Activated naive CD4-positive, alpha-beta T cell treated with anti-CD3 and anti-CD28 coated beads, Interleukin-2, amount 10 ng/mL, durations not matched to agents 7 days and 5 days (primary cell): ENCODE data around the gene RAPGEF6.
A peak's percentile ranks its signal among the peaks of the same experiment; 100 is the strongest.
"Not testable (repeated sequence)": the region's sequence is repeated elsewhere in the genome, so short reads cannot be mapped to it uniquely, and the experiment has no call there.

Source experiments
- CTCF ChIA-PET: fragments of 350-600 bp; sonication (Branson Sonifier 250); formaldehyde crosslinking; loops from one replicate; lab custom pipeline; 2021; ENCODE audit warnings: antibody characterized with exemption; lab: Charles Lee
- DNase-seq: peaks from one replicate; pipeline ENCODE4 v3.0.0-alpha.2; 2020
- H3K27ac Mint-ChIP-seq: one replicate; pipeline ENCODE4 v1.8.0; 2021; ENCODE audit warnings: mild to moderate bottlenecking, moderate library complexity, mixed read lengths
- H3K27me3 Mint-ChIP-seq: one replicate; pipeline ENCODE4 v1.8.0; 2021; ENCODE audit warnings: mild to moderate bottlenecking, mixed read lengths
- H3K36me3 Mint-ChIP-seq: one replicate; pipeline ENCODE4 v1.8.0; 2021; ENCODE audit warnings: mixed read lengths
- H3K4me1 Mint-ChIP-seq: one replicate; pipeline ENCODE4 v1.8.0; 2021; ENCODE audit warnings: mixed read lengths
- H3K4me3 Mint-ChIP-seq: one replicate; pipeline ENCODE4 v1.8.0; 2021; ENCODE audit warnings: mild to moderate bottlenecking, moderate library complexity, mixed read lengths
- H3K9me3 Mint-ChIP-seq: one replicate; pipeline ENCODE4 v1.8.0; 2021; ENCODE audit warnings: mixed read lengths

Gene RAPGEF6

GRCh38 chr5:131393498-131393968 lies 241.5 kb downstream of the RAPGEF6 start:
- H3K27ac Mint-ChIP-seq, result peak overlapping the region; percentile 89
- H3K4me3 Mint-ChIP-seq, result peak overlapping the region; percentile 16
- H3K9me3 Mint-ChIP-seq, result no peaks in the 10 kb centered on the region
- no peaks in the 10 kb centered on the region for H3K27me3 Mint-ChIP-seq
- H3K4me1 Mint-ChIP-seq, result peaks cover 79% of the 10 kb centered on the region
- no peak for DNase-seq
- CTCF ChIA-PET, result interaction anchor here (0.9 to 1.1 kb wide), 2 partner anchors 12 to 15 kb away, joined by 3 read pairs; no protein-coding TSS in a partner anchor
- H3K36me3 Mint-ChIP-seq, result peaks cover 81% of the 10 kb centered on the region

DNA sequence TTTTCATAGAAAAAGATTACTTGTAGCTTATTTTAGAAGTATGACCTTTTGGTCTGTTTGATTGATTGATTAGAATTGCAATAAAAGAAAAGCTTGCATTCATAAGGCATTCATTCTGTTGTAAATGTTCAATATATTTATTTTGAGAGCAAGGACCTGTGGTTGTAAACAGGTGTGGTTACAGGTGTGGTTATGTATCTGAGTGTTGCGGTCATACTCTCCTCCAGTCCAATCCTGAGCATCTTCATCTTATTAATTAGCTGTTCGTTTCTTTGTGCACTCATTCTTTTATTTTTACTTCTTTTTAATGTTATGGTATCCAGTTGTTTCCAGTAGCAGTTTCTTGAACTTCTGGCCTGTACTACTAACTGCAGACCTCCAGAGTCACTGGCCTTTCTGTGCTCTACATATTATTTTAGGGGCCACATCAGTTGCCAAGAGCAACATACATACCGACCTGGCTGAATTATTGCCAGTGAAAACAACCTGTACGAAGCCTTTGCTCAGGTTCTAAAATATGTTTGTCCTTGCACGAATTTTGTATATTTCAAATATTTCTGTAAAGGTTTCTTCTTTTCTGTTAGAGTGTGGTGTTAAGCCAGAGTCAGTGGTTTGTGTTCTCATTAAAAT lies 242.4 kb downstream of the RAPGEF6 start:
- no peak for DNase-seq
- H3K4me1 Mint-ChIP-seq, result peaks cover 79% of the 10 kb centered on the region
- no peak overlapping the region for H3K4me3 Mint-ChIP-seq
- peaks cover 74% of the 10 kb centered on the region for H3K36me3 Mint-ChIP-seq
- H3K27ac Mint-ChIP-seq, result peak overlapping the region; percentile 89
- CTCF ChIA-PET, result interaction anchor here (0.9 kb wide), 1 partner anchor 11 kb away, joined by 3 read pairs; no protein-coding TSS in a partner anchor
- no peaks in the 10 kb centered on the region for H3K9me3 Mint-ChIP-seq
- no peaks in the 10 kb centered on the region for H3K27me3 Mint-ChIP-seq

- Mint-ChIP-seq H3K27me3 (no peaks in the 10 kb centered on the region), H3K9me3 (no peaks in the 10 kb centered on the region), H3K36me3 (peaks cover 68% of the 10 kb centered on the region), H3K4me3 (no peak overlapping the region), H3K27ac (peak overlapping the region; percentile 80), H3K4me1 (peaks cover 71% of the 10 kb centered on the region)
- no peak for DNase-seq
- CTCF ChIA-PET, result no interaction called here
These were observed 245.2 kb downstream of the RAPGEF6 start for GRCh38 chr5:131389869-131390265.

DNA sequence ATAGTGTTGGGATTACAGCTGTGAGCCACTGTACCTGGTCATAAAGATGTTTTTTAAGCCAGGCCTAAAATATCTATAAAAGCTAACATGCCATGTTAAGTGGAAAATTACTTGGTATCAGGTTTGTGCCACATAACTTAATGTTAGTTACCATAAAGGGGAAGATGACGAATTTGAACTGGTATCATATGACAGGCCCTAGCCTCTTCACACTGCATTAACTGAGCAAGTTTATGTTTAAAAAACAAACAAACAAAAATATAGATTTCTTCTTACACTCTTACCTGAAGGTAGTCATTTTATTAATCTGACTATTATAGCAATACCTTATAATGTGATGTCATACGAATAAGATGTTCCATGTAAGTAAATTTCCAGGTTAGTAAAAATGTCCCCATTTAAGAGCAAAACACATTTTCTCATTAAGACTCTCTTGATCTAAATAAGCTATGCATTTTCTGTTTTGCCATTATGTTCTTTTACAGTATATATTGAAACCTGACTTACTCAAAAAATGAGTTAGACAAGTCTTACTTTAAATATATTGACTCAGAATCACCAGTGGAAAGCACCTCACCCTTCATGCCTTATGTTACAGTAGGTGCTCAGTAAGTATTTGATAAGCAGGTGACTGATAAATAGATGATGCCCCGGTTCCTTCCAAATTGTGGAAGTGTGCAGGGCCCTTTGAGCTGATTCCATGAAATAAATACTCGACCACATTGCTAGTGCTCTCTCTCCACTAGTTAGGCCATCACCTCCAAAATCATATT lies 245.7 kb downstream of the RAPGEF6 start:
- Mint-ChIP-seq H3K9me3 (no peaks in the 10 kb centered on the region), H3K27ac (peak overlapping the region; percentile 76), H3K4me3 (no peak overlapping the region), H3K4me1 (peaks cover 70% of the 10 kb centered on the region), H3K27me3 (no peaks in the 10 kb centered on the region), H3K36me3 (peaks cover 71% of the 10 kb centered on the region)
- no peak for DNase-seq
- CTCF ChIA-PET, result no interaction called here

GRCh38 chr5:131387255-131387654 lies 247.8 kb downstream of the RAPGEF6 start:
- peak overlapping the region; percentile 76 for H3K27ac Mint-ChIP-seq
- CTCF ChIA-PET, result no interaction called here
- H3K27me3 Mint-ChIP-seq, result no peaks in the 10 kb centered on the region
- H3K9me3 Mint-ChIP-seq, result no peaks in the 10 kb centered on the region
- no peak for DNase-seq
- peaks cover 58% of the 10 kb centered on the region for H3K36me3 Mint-ChIP-seq
- no peak overlapping the region for H3K4me3 Mint-ChIP-seq
- peaks cover 70% of the 10 kb centered on the region for H3K4me1 Mint-ChIP-seq

DNA sequence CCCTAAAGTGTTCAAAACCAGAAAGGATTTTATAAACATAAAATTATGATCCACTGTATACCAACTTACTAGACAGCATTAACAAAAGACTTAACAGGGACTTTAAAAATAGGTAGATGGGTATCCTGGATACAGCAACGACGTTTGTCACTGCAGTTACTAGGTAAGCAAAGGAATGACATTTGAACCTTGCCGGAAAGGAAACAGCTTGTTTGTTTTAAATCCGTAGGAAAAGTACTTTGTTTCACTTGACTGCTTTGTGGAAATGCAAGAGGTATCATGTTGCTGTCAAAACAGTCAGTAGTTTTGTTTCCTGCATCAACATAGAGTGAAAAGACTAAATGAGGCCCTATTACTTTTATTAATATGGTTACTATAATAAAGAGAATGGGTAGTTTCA lies 248.2 kb downstream of the RAPGEF6 start:
- peaks cover 70% of the 10 kb centered on the region for H3K4me1 Mint-ChIP-seq
- no peak for DNase-seq
- CTCF ChIA-PET, result interaction anchor here (2.6 kb wide), 1 partner anchor 9 kb away, joined by 12 read pairs; no protein-coding TSS in a partner anchor
- H3K27ac Mint-ChIP-seq, result no peak overlapping the region
- H3K27me3 Mint-ChIP-seq, result no peaks in the 10 kb centered on the region
- no peaks in the 10 kb centered on the region for H3K9me3 Mint-ChIP-seq
- H3K36me3 Mint-ChIP-seq, result peaks cover 56% of the 10 kb centered on the region
- no peak overlapping the region for H3K4me3 Mint-ChIP-seq

- Mint-ChIP-seq H3K36me3 (peaks cover 56% of the 10 kb centered on the region), H3K9me3 (no peaks in the 10 kb centered on the region), H3K27me3 (no peaks in the 10 kb centered on the region), H3K27ac (no peak overlapping the region), H3K4me1 (peaks cover 75% of the 10 kb centered on the region), H3K4me3 (no peak overlapping the region)
- no peak for DNase-seq
- CTCF ChIA-PET, result interaction anchor here (2.6 kb wide), 1 partner anchor 9 kb away, joined by 12 read pairs; no protein-coding TSS in a partner anchor
These were observed 248.9 kb downstream of the RAPGEF6 start for GRCh38 chr5:131386124-131386523.

DNA sequence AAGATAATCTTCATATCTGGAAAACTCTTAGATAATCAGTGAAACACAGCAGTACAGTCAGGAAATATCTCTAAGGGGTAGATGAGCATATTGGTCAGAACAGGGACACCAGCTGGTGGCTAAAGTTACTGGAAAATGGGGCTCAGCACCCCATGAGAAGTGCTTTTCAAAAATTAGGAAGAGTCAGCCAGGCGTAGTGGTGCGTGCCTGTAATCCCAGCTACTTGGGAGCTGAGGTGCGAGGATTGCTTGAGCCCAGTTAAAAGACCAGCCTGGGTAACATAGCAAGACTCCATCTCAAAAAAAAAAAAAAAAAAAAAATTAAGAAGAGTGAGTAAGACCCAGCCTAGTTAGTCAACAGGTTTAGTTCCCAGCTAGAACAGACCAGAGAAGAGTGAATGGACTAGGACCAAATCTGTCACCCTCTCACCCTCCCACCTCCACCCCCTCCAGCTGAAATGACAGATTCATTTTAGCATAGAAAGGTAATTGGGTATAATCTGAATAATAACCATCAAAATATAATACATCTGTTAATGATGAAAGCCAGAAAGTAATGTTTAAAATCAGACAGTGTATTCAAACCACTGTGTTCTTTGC lies 250.3 kb downstream of the RAPGEF6 start:
- H3K4me3 Mint-ChIP-seq, result no peak overlapping the region
- peaks cover 79% of the 10 kb centered on the region for H3K4me1 Mint-ChIP-seq
- H3K36me3 Mint-ChIP-seq, result peaks cover 51% of the 10 kb centered on the region

DNA sequence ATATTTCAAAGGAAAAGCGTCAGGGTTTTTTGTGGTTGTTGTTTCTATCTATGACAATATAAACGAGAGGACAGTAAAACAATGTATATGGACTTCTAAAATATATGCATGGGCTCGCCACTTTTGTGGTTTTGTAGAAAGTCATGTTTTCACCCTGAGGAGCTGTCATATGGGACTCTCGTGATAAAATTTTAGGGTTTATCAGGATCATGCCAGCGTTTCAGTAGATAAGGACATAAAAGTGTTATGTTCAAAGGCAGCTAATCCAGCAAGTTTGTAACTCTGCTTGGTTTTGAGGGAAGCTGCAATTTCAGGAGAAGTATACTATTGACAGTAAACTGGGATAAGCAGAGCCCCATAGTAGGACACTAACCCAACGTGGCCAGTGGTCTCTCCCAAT lies 250.9 kb downstream of the RAPGEF6 start:
- Mint-ChIP-seq H3K4me1 (peaks cover 77% of the 10 kb centered on the region), H3K27me3 (no peaks in the 10 kb centered on the region), H3K36me3 (peaks cover 47% of the 10 kb centered on the region), H3K4me3 (no peak overlapping the region), H3K9me3 (no peaks in the 10 kb centered on the region), H3K27ac (peak overlapping the region; percentile 93)
- DNase-seq, result no peak
- CTCF ChIA-PET, result interaction anchor here (0.9 to 3.4 kb wide), 7 partner anchors 11 to 122 kb away, joined by 3 to 32 read pairs (median 5); partner anchors contain the start of gene CDC42SE2

More for the DNA sequence above, 250.3 kb downstream of the RAPGEF6 start:
- Mint-ChIP-seq H3K27ac (peak overlapping the region; percentile 93), H3K9me3 (no peaks in the 10 kb centered on the region), H3K27me3 (no peaks in the 10 kb centered on the region)
- no peak for DNase-seq
- CTCF ChIA-PET, result interaction anchor here (0.9 to 2.6 kb wide), 7 partner anchors 11 to 122 kb away, joined by 3 to 12 read pairs (median 4); no protein-coding TSS in a partner anchor

- peak overlapping the region; percentile 93 for H3K27ac Mint-ChIP-seq
- no peaks in the 10 kb centered on the region for H3K27me3 Mint-ChIP-seq
- peaks cover 45% of the 10 kb centered on the region for H3K36me3 Mint-ChIP-seq
These were observed 252.3 kb downstream of the RAPGEF6 start for GRCh38 chr5:131382407-131383395.

GRCh38 chr5:131381777-131382176 lies 253.3 kb downstream of the RAPGEF6 start:
- no peaks in the 10 kb centered on the region for H3K9me3 Mint-ChIP-seq
- CTCF ChIA-PET, result interaction anchor here (0.6 to 3.4 kb wide), 32 partner anchors 8 to 270 kb away, joined by 3 to 32 read pairs (median 5); partner anchors contain the start of gene CDC42SE2
- peak overlapping the region; percentile 53 for H3K4me3 Mint-ChIP-seq
- peaks cover 89% of the 10 kb centered on the region for H3K4me1 Mint-ChIP-seq
- H3K36me3 Mint-ChIP-seq, result peaks cover 49% of the 10 kb centered on the region
- H3K27ac Mint-ChIP-seq, result peak overlapping the region; percentile 93
- no peaks in the 10 kb centered on the region for H3K27me3 Mint-ChIP-seq
- peak; percentile 53 for DNase-seq

More at GRCh38 chr5:131382407-131383395, 252.3 kb downstream of the RAPGEF6 start:
- Mint-ChIP-seq H3K4me1 (peaks cover 84% of the 10 kb centered on the region), H3K9me3 (no peaks in the 10 kb centered on the region), H3K4me3 (peak overlapping the region; percentile 19)
- CTCF ChIA-PET, result interaction anchor here (0.6 to 3.4 kb wide), 32 partner anchors 8 to 271 kb away, joined by 3 to 32 read pairs (median 4); partner anchors contain the start of gene CDC42SE2
- DNase-seq, result peak; percentile 61

- DNase-seq, result no peak
- Mint-ChIP-seq H3K36me3 (peaks cover 47% of the 10 kb centered on the region), H3K27ac (peak overlapping the region; percentile 93), H3K9me3 (no peaks in the 10 kb centered on the region), H3K4me1 (peaks cover 90% of the 10 kb centered on the region), H3K27me3 (no peaks in the 10 kb centered on the region), H3K4me3 (peak overlapping the region; percentile 9)
- CTCF ChIA-PET, result interaction anchor here (0.6 to 3.4 kb wide), 8 partner anchors 20 to 217 kb away, joined by 5 to 32 read pairs (median 11); partner anchors contain the start of gene CDC42SE2
These were observed 254.0 kb downstream of the RAPGEF6 start for GRCh38 chr5:131381021-131381420.

- H3K4me1 Mint-ChIP-seq, result peaks cover 93% of the 10 kb centered on the region
- DNase-seq, H3K27me3 Mint-ChIP-seq, H3K9me3 Mint-ChIP-seq: not testable (repeated sequence)
- CTCF ChIA-PET, result interaction anchor here (2.6 kb wide), 1 partner anchor 115 kb away, joined by 11 read pairs; no protein-coding TSS in a partner anchor
- H3K36me3 Mint-ChIP-seq, result peaks cover 45% of the 10 kb centered on the region
- H3K27ac Mint-ChIP-seq, result peak overlapping the region; percentile 93
- H3K4me3 Mint-ChIP-seq, result peak overlapping the region; percentile 17
These were observed 254.8 kb downstream of the RAPGEF6 start for GRCh38 chr5:131380238-131380637.
